Stimulated activated CD4-positive, alpha-beta T cell treated with anti-CD3 and anti-CD28 coated beads, Interleukin-2, amount 100 ng/mL, for 24 hours (primary cell): Measurements from ENCODE around the gene TBC1D10A.

Experiments
- DNase-seq, 2 donors: peaks; one replicate each; pipeline ENCODE4 v3.0.0-alpha.2; 2020

The TBC1D10A gene

DNA sequence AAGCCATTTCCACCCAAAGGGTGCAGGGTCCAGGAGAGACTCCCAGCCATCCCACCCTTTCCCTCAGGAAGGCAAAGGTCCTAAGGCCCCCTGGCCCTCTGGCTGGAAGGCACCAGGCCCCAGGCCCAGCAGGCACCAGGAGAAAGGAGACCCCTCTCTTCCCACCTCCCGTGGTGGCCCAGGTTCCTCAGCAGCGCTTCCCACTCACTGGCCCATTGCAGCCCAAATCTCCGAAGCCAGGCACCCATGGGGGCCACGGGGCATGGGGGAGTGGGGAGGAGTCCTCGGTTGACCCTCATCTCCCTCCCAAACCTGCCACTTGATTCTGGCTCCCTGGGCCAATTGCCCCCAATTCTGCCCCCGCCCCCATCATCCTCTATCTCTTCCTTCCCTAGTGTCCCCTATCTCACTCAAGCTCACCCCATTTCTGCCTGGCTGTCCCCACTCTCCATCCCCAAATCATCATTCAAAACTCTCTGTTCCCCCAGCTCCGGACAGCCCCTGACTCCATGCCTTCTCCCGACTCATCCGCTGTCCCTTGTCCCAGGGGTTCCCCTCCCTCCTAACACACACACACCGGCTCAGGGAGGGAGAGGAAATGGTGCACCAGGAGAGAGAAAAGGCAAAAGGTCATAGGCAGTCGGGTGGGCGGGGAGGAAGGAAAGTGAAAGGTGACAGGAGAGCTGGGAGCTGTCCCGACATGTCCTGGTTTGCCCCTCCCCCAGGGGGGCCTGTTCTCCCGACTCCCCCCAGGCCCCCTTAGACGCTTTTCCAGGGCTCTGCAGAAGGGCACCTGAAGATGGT is 81.4 kb downstream of the TBC1D10A start:
- peak; percentile 35 to 54 for DNase-seq

GRCh38 chr22:30244641-30245040 is 82.1 kb downstream of the TBC1D10A start:
- no peak for DNase-seq

GRCh38 chr22:30244066-30244465 is 82.7 kb downstream of the TBC1D10A start:
- no peak for DNase-seq

GRCh38 chr22:30243661-30244060 is 83.1 kb downstream of the TBC1D10A start:
- DNase-seq: peak in 1 of 2 donors; percentile 42
